HG03196 (cell line): ENCODE results near the gene EIF6.
"Not testable (repeated sequence)": the region's sequence is repeated elsewhere in the genome, so short reads cannot be mapped to it uniquely, and the experiment has no call there.

ENCODE experiments used
- ATAC-seq: cut with Tn5 transposase; IDR thresholded peaks from one replicate; pipeline ENCODE4 v1.9.1; 2021; ENCODE audit not compliant: unreplicated experiment

EIF6 gene

GRCh38 chr20:35262731-35263531, 21.6 kb downstream of the EIF6 start:
- ATAC-seq: not testable (repeated sequence)

GRCh38 chr20:35262321-35262720, 22.3 kb downstream of the EIF6 start:
- not testable (repeated sequence) for ATAC-seq

- no peak for ATAC-seq
Measured at GRCh38 chr20:35260426-35260825, 24.1 kb downstream of the EIF6 start.

- ATAC-seq: no peak
Measured at GRCh38 chr20:35257175-35257909, 27.2 kb downstream of the EIF6 start.

GRCh38 chr20:35254448-35254999, 30.0 kb downstream of the EIF6 start:
- no peak for ATAC-seq

GRCh38 chr20:35253010-35253409, 31.6 kb downstream of the EIF6 start:
- no peak for ATAC-seq

- not testable (repeated sequence) for ATAC-seq
Measured at GRCh38 chr20:35252598-35252997, 32.0 kb downstream of the EIF6 start.

- peak; percentile 61 for ATAC-seq
Measured at GRCh38 chr20:35252037-35252461, 32.5 kb downstream of the EIF6 start.

- ATAC-seq: no peak
Measured at GRCh38 chr20:35251613-35251940, 33.0 kb downstream of the EIF6 start.

GRCh38 chr20:35248641-35249475, 35.7 kb downstream of the EIF6 start:
- no peak for ATAC-seq

- no peak for ATAC-seq
Measured at GRCh38 chr20:35246723-35247122, 37.8 kb downstream of the EIF6 start.

- ATAC-seq: no peak
Measured at GRCh38 chr20:35243986-35244385, 40.6 kb downstream of the EIF6 start.

GRCh38 chr20:35243317-35243716, 41.3 kb downstream of the EIF6 start:
- ATAC-seq: no peak

- ATAC-seq: no peak
Measured at GRCh38 chr20:35240811-35241293, 43.7 kb downstream of the EIF6 start.

GRCh38 chr20:35240083-35240810, 44.3 kb downstream of the EIF6 start:
- no peak for ATAC-seq

GRCh38 chr20:35238735-35239134, 45.8 kb downstream of the EIF6 start:
- no peak for ATAC-seq

GRCh38 chr20:35238170-35238569, 46.4 kb downstream of the EIF6 start:
- no peak for ATAC-seq

GRCh38 chr20:35237486-35237885, 47.1 kb downstream of the EIF6 start:
- no peak for ATAC-seq

GRCh38 chr20:35235881-35236280, 48.7 kb downstream of the EIF6 start:
- ATAC-seq: no peak

- ATAC-seq: no peak
Measured at GRCh38 chr20:35232575-35232974, 52.0 kb downstream of the EIF6 start.
